Measurements from ENCODE around the gene THSD4. TPM values are rescaled to one million over a fixed set of nuclear protein-coding genes. Genes with fewer than 3 reads are reported as not detected.

THSD4 gene
- total RNA-seq, 4 donors from 2014 or later = 23.0 to 68.5 (median 48.6) TPM

- H3K4me1 ChIP-seq = peaks cover 15 to 44% of the 10 kb centered on the region in 2 donors
- TF ChIP-seq CTCF (IDR thresholded peaks at IDR 0.05) (no peak), POLR2A (IDR thresholded peaks at IDR 0.05) (peak in 1 of 2 donors; percentile 71)
- peak; percentile 89 to 92 for DNase-seq
- H3K27me3 ChIP-seq = no peaks in the 10 kb centered on the region
- WGBS, 2 donors = 6 to 11% methylated on average over 7 to 13 of the region's 93 CpGs
- intact Hi-C loops (cut with DNase I) = loop anchor here (5.0 kb wide), 1 partner anchor 327 kb away; no protein-coding TSS in a partner anchor
- no peaks in the 10 kb centered on the region for H3K9me3 ChIP-seq
- peak overlapping the region; percentile 70 to 89 (median 82) for H3K27ac ChIP-seq
- peak overlapping the region; percentile 35 to 47 (median 39) for H3K4me3 ChIP-seq (replicated peaks in 1 of 3)
- H3K36me3 ChIP-seq = no peaks in the 10 kb centered on the region
These were observed 488 bp downstream of the THSD4 start for GRCh38 chr15:71115567-71116351.

GRCh38 chr15:71116366-71116765 is 1.1 kb downstream of the THSD4 start:
- Histone ChIP-seq H3K27me3 (no peaks in the 10 kb centered on the region), H3K9me3 (no peaks in the 10 kb centered on the region), H3K4me3 (replicated peaks in 1 of 3) (peak overlapping the region in 2 of 3 donors; percentile 39 to 47), H3K4me1 (peaks cover 19 to 50% of the 10 kb centered on the region in 2 donors), H3K36me3 (no peaks in the 10 kb centered on the region), H3K27ac (peak overlapping the region; percentile 70 to 89 (median 82))
- DNase-seq = no peak
- 33% methylated on average over 13 of the region's 13 CpGs for WGBS, 2 donors
- intact Hi-C loops (cut with DNase I) = loop anchor here (5.0 kb wide), 1 partner anchor 326 kb away; no protein-coding TSS in a partner anchor
- TF ChIP-seq POLR2A (IDR thresholded peaks at IDR 0.05) = no peak
- TF ChIP-seq CTCF (IDR thresholded peaks at IDR 0.05) = no peak

- no peak overlapping the region for H3K4me3 ChIP-seq (replicated peaks in 1 of 3)
These were observed 1.7 kb downstream of the THSD4 start for GRCh38 chr15:71116942-71117341.

GRCh38 chr15:71117714-71118305 is 2.5 kb downstream of the THSD4 start:
- Histone ChIP-seq H3K4me3 (replicated peaks in 1 of 3) (no peak overlapping the region), H3K9me3 (no peaks in the 10 kb centered on the region), H3K4me1 (peaks cover 31 to 65% of the 10 kb centered on the region in 2 donors), H3K36me3 (no peaks in the 10 kb centered on the region), H3K27ac (peak overlapping the region in 1 of 3 donors; percentile 8), H3K27me3 (no peaks in the 10 kb centered on the region)
- TF ChIP-seq POLR2A (IDR thresholded peaks at IDR 0.05) = no peak
- no peak for TF ChIP-seq CTCF (IDR thresholded peaks at IDR 0.05)
- 93 to 94% methylated on average over 7 of the region's 7 CpGs for WGBS, 2 donors
- DNase-seq = no peak
- intact Hi-C loops (cut with DNase I) = loop anchor here (5.0 kb wide), 1 partner anchor 324 kb away; no protein-coding TSS in a partner anchor

More at GRCh38 chr15:71116942-71117341, 1.7 kb downstream of the THSD4 start:
- 91 to 94% methylated on average over 3 of the region's 3 CpGs for WGBS, 2 donors
- TF ChIP-seq POLR2A (IDR thresholded peaks at IDR 0.05) = no peak
- TF ChIP-seq CTCF (IDR thresholded peaks at IDR 0.05) = no peak
- Histone ChIP-seq H3K27ac (peak overlapping the region in 1 of 3 donors; percentile 82), H3K4me1 (peaks cover 24 to 56% of the 10 kb centered on the region in 2 donors), H3K27me3 (no peaks in the 10 kb centered on the region), H3K9me3 (no peaks in the 10 kb centered on the region), H3K36me3 (no peaks in the 10 kb centered on the region)
- intact Hi-C loops (cut with DNase I) = loop anchor here (5.0 kb wide), 1 partner anchor 325 kb away; no protein-coding TSS in a partner anchor
- DNase-seq = peak; percentile 38 to 39

Measured in thyroid gland (tissue), 4 donors.